ENCODE data around the gene WNT16.
"Not testable (repeated sequence)": the region's sequence is repeated elsewhere in the genome, so short reads cannot be mapped to it uniquely, and the experiment has no call there.

WNT16 gene

DNA sequence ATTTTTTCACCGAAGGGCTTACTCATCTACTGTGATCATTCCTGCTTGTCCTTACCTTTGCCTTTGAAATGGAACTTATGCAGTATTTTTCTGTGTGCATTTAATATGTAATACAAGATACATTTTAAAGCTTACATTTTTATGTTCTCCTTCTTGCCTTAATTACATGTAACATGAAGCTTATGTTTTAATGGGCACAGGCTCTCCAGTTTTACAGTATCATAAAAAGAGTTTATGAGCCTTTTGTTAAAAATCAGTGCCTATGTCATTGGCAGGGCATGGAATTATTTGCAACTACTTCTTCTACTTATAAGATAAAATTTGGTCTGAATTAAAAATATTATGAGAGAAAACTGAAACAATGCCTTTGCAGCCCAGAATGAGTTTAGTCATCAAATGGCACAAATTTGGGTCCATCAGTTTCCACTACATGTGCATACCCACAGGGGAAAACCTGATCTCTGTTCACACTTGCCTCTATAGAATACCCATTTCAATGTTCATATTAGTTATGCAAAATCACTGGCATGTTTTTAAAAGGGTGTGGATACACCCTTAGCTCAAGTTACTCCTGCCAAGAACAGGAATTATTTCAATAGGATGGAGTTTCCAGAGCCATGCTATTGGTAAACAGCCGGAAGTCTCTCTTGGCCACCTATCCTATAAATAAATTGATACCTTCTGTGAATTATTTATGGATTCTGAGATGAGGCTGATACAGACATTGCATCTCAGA is 27.9 kb upstream of the WNT16 start:
- H3K9me3 ChIP-seq (ENCODE audit: control insufficient read depth, insufficient read depth, low read length) = no peaks in the 10 kb centered on the region
- peaks cover 7% of the 10 kb centered on the region; the same call in 1 of the 2 replicates for H3K4me1 ChIP-seq (ENCODE audit: insufficient read depth, low read length)
- no peak overlapping the region for H3K9ac ChIP-seq (ENCODE audit: low read depth, low read length)
- H3K36me3 ChIP-seq (ENCODE audit: insufficient read depth, low read length) = no peaks in the 10 kb centered on the region

DNA sequence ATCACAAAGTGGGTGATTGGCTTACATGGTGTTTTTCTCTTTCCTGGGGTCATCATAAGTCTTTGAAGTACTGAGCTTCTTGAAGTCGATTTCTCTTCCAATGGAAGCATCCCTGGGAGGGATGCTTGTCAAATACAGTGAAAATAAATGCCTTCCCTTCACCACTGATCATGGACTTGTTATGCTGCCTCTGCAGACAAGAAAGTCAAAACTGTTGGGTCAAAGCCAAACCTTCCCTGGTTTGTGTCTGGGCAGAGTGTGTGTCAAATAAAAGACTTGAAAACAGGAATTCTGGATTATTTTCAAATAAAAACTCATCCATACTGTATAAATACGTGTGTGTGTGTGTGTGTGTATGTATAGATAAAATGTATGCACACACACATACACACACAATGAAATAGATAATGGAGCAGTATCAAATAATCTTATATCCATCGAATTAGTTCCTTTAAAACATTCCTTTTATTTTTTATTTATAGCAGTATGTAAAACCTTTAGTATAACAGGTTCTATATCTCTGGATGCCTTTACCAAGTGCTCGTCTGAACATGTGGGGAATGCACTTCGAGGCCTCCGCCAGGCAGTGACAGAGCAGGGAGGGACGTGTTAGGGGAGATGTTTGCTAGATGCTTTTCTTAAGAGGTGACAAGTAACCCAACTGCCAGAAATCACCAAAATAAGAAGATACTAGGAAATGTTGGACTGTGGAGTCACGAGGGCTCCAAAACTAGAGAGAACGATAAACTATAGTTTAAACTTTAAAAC is 27.2 kb upstream of the WNT16 start:
- Histone ChIP-seq H3K4me1 (ENCODE audit: insufficient read depth, low read length) (peaks cover 7% of the 10 kb centered on the region; the same call in 1 of the 2 replicates), H3K9ac (ENCODE audit: low read depth, low read length) (no peak overlapping the region), H3K9me3 (ENCODE audit: control insufficient read depth, insufficient read depth, low read length) (no peaks in the 10 kb centered on the region), H3K36me3 (ENCODE audit: insufficient read depth, low read length) (no peaks in the 10 kb centered on the region)

DNA sequence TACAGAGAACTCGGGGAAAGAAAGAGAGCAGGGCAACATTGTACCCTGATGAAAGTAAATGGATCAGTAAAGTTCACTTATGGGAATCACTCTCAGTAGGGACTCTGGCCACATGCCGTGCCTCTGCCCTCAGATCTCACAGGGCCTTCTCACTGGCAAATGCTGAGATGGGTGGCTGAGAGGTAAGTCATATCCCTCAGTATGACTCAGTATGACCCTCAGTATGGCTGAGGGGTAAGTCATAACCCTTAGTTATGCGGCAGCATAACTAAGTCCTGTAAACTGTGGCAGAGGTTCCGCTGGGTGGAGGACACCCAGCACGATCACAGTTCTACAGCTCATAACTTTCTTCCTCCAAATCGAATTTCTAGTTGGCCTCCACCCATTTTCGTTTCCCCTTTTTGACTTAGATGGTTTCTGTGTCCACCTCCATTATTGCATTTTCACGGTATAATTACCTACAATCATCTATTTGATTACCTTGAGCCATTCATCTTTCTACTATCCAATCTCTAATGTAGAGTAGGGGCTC is 26.5 kb upstream of the WNT16 start:
- Histone ChIP-seq H3K36me3 (ENCODE audit: insufficient read depth, low read length) (no peaks in the 10 kb centered on the region), H3K9ac (ENCODE audit: low read depth, low read length) (no peak overlapping the region), H3K4me1 (ENCODE audit: insufficient read depth, low read length) (peaks cover 7% of the 10 kb centered on the region; the same call in 1 of the 2 replicates), H3K9me3 (ENCODE audit: control insufficient read depth, insufficient read depth, low read length) (no peaks in the 10 kb centered on the region)

DNA sequence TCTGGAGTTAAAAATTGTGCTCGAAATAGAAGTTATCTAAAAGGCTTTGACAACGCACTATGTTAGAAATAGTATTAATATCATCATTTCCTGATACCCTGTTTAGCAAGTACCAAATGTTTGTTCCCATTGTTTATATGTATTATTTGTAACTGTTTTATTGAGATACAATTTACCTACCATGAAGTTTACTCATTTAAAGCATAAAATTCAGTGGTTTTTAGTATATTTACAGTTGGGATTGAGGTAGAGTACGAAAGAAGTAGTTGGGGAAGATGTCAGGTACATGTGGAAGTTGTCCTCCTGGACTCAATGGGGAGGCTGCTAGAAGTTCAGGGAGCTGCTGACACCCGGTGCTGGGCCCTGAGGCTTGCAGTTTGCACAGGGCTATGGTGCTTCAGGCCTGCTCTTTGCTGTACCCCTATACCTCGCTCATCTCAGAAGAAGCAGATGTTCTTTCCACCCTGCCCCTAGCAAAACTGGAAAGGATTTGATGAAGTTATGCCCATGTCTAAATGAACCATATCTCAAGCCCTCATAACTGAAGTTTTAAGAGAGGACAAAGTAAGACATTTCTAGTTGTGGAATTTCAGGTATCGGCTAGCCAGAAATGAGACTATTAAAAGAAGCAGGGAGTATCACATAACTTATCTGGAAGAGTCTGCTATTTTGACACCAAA is 25.2 kb upstream of the WNT16 start:
- H3K36me3 ChIP-seq (ENCODE audit: insufficient read depth, low read length) = no peaks in the 10 kb centered on the region
- H3K9me3 ChIP-seq (ENCODE audit: control insufficient read depth, insufficient read depth, low read length) = no peaks in the 10 kb centered on the region
- H3K4me1 ChIP-seq (ENCODE audit: insufficient read depth, low read length) = peaks cover 7% of the 10 kb centered on the region; the same call in 1 of the 2 replicates
- H3K9ac ChIP-seq (ENCODE audit: low read depth, low read length) = no peak overlapping the region

DNA sequence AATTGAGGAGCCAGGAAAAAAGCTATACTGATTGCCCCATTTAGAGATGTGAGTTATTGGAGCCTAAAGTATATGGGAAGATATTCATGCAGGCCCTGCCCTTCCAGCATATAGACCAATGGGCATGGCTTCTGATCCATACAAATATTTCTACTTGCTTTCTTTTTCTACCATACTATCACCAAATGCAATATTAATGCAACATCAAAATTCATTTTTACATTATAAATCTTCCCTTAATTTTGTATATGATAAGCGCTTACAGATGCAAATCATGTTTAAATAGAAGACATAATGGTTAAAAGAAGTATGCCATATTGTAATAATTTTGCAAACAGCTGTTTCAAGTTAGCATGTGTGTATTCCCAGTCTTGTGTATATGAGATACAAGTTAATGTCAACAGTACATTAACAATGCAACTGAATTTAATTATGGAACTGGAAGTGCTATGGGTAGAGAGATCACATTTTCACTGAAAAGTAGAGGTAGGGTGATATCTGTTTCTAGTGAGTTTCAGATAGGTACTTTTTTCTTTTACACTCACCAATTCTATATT is 24.6 kb upstream of the WNT16 start:
- Histone ChIP-seq H3K9me3 (ENCODE audit: control insufficient read depth, insufficient read depth, low read length) (no peaks in the 10 kb centered on the region), H3K4me1 (ENCODE audit: insufficient read depth, low read length) (peaks cover 7% of the 10 kb centered on the region; the same call in 1 of the 2 replicates), H3K9ac (ENCODE audit: low read depth, low read length) (no peak overlapping the region), H3K36me3 (ENCODE audit: insufficient read depth, low read length) (no peaks in the 10 kb centered on the region)

DNA sequence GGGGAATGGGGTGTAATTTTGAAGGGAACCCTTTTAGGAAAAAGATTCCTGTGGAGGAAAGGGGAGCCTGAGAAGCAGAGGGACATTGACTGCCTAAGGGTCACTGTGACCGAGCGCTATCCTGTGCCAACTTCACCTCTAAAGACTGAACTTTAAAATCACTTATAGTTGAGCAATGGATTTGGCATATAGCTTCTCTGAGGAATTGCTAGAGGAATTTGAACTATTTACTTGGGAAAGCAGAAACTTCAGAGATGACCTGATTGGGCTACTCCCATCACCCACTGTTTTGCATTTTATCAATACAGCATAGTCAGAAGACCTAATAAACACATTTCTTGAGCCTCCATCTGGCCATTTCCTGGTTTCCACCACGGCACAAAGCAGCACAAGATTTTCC is 23.7 kb upstream of the WNT16 start:
- Histone ChIP-seq H3K9ac (ENCODE audit: low read depth, low read length) (no peak overlapping the region), H3K36me3 (ENCODE audit: insufficient read depth, low read length) (no peaks in the 10 kb centered on the region), H3K4me1 (ENCODE audit: insufficient read depth, low read length) (peaks cover 7% of the 10 kb centered on the region; the same call in 1 of the 2 replicates), H3K9me3 (ENCODE audit: control insufficient read depth, insufficient read depth, low read length) (no peaks in the 10 kb centered on the region)

DNA sequence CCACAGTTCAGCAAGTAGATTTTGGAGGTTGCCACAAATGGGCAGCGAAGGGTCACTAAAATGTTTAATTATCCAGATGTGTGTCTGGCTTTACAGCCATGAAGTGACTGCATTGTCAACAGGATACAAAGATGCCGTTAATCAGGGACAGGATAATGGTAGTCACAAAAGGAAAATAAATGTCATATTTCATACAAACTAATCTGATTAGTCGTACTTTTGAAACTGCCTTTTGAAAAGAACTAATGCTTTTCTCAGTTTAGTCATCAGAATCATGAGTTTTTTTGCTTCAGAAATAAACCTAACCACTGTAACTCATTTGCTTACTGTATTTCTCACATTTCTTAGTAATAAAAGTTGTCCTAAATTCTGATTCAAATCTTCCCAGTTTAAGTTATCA is 22.2 kb upstream of the WNT16 start:
- Histone ChIP-seq H3K4me1 (ENCODE audit: insufficient read depth, low read length) (peaks cover 7% of the 10 kb centered on the region; the same call in 1 of the 2 replicates), H3K36me3 (ENCODE audit: insufficient read depth, low read length) (no peaks in the 10 kb centered on the region), H3K9ac (ENCODE audit: low read depth, low read length) (no peak overlapping the region), H3K9me3 (ENCODE audit: control insufficient read depth, insufficient read depth, low read length) (no peaks in the 10 kb centered on the region)

DNA sequence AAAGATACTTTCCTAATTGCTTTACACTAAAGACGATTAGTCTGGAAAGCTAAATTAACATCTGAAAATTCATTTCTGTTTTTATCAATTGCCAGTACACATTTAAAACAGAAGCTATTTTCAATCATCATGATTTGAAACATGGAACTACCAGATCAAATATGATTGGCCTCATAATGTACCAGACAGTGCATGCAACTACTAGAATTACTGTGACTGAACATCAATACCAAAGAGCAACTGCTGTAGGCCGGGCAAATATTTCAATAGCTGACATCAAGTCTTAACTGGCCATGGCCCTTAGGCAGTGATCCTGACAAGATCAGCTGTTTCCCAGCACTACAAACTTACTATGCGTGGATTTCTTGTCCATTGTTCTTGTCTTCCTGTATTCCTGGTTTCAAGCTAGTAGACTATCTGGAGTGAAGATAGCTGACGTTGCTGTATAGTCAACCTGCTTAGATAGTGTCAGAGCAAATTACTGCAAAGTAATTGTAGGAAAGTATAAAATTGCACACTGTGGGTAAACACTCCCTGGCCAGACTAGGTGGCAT is 21.7 kb upstream of the WNT16 start:
- no peaks in the 10 kb centered on the region for H3K36me3 ChIP-seq (ENCODE audit: insufficient read depth, low read length)
- H3K4me1 ChIP-seq (ENCODE audit: insufficient read depth, low read length) = peaks cover 7% of the 10 kb centered on the region; the same call in 1 of the 2 replicates
- no peaks in the 10 kb centered on the region for H3K9me3 ChIP-seq (ENCODE audit: control insufficient read depth, insufficient read depth, low read length)
- no peak overlapping the region for H3K9ac ChIP-seq (ENCODE audit: low read depth, low read length)

DNA sequence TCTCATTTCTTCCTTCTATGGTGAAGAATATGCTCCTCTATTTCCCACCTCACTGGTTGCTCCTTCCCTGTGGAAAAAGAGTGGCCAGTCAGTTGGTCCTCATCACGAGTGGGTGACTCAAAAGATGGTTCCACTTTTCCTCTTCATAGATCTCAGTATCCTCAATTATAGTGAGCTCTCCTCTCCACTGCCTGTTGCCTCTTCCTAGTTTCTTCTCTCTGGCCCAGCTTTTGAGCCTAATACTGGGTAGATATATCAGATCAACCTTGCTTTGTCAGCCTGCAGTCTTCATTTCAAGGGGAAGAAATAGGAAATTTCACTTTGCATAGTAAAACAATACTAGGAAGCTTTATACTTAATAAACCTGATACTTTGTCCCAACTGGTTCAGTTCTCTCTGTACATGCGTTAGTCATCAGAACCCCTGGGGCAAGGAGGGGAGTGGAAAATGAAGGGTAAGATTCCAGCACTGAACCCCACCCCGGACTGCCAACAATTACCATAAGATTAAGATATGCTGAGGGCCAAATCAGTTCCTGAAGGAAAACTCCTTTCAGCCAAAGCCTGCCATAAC is 15.5 kb upstream of the WNT16 start:
- no peaks in the 10 kb centered on the region for H3K4me1 ChIP-seq (ENCODE audit: insufficient read depth, low read length)
- no peaks in the 10 kb centered on the region for H3K9me3 ChIP-seq (ENCODE audit: control insufficient read depth, insufficient read depth, low read length)
- H3K9ac ChIP-seq (ENCODE audit: low read depth, low read length) = no peak overlapping the region
- H3K36me3 ChIP-seq (ENCODE audit: insufficient read depth, low read length) = no peaks in the 10 kb centered on the region

DNA sequence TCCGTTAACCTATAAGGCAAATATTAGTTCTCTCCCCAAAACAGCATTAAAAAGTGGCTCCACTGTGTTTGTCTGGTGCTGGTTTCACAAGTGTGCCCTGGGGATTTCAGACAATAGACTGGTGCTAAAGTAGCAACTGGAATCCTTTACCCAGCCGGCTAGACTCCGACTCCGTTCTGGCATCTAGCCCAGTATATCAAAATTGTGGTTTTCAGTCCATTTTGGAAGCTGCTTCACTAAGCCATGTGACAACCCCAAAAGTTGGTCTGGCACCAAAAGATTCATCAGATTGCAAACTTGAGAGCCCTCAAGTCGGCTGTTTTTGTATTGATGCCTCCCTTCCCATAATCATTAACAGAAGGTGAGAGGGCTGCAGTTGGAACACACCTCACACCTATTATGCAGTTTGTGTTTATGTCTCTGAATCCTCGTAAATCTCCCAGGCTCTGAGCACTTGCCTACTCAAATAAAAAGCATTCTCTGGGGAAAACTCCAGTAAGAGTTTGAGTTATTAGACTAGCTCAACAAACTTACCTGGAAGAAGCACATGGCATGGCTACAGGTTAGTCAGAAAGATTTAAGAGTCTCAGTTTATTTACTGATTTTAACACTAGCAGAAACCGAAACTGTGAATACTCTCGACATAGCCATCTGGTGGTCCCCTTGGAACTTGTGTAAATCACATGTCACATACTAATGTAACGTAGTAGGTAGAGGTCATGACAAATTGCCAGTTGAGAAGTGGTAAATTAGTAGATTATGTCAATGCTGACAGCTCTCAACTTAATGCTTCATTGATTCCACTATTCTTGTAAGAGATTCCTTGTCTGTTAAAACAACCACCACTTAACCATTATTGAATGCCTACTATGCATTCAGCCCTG is 14.8 kb upstream of the WNT16 start:
- Histone ChIP-seq H3K4me1 (ENCODE audit: insufficient read depth, low read length) (no peaks in the 10 kb centered on the region), H3K36me3 (ENCODE audit: insufficient read depth, low read length) (no peaks in the 10 kb centered on the region), H3K9ac (ENCODE audit: low read depth, low read length) (no peak overlapping the region), H3K9me3 (ENCODE audit: control insufficient read depth, insufficient read depth, low read length) (no peaks in the 10 kb centered on the region)

DNA sequence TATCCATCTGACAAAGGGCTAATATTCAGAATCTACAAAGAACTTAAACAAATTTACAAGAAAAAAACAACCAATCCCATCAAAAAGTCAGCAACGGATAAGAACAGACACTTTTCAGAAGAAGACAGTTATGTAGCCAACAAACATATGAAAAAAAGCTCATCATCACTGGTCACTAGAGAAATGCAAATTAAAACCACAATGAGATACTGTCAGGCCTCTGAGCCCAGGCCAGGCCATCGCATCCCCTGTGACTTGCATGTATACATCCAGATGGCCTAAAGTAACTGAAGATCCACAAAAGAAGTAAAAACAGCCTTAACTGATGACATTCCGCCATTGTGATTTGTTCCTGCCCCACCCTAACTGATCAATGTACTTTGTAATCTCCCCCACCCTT is 13.6 kb upstream of the WNT16 start:
- H3K36me3 ChIP-seq (ENCODE audit: insufficient read depth, low read length); H3K9ac ChIP-seq (ENCODE audit: low read depth, low read length); H3K9me3 ChIP-seq (ENCODE audit: control insufficient read depth, insufficient read depth, low read length); H3K4me1 ChIP-seq (ENCODE audit: insufficient read depth, low read length): not testable (repeated sequence)

DNA sequence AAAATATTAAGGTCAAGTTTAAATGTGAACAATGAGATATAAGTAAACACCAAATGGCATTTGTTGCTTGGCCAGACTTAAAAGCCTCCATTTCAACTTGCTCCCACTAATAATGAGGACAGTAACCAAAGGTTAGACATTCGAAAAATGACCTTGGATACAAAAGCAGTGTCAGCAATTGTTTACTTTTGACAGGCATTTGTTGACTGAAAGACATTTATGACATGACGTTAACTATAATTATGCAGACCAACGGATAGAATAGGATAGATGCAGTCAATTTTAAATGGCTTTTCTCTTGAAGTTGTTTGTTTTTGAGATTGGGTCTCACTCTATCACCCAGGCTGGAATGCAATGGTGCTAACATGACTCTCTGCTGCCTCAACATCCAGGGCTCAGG is 6.3 kb upstream of the WNT16 start:
- no peaks in the 10 kb centered on the region for H3K36me3 ChIP-seq (ENCODE audit: insufficient read depth, low read length)
- H3K9ac ChIP-seq (ENCODE audit: low read depth, low read length) = no peak overlapping the region
- H3K4me1 ChIP-seq (ENCODE audit: insufficient read depth, low read length) = no peaks in the 10 kb centered on the region
- no peaks in the 10 kb centered on the region for H3K9me3 ChIP-seq (ENCODE audit: control insufficient read depth, insufficient read depth, low read length)

Data from ES-I3 (cell line).